ENCODE data around the gene LSP1.

The LSP1 gene

GRCh38 chr11:1918436-1919315, 65.8 kb downstream of the LSP1 start:
- TF ChIP-seq CTCF (IDR thresholded peaks at IDR 0.05; ENCODE audit: borderline replicate concordance, control extremely low read depth, extremely low read depth, insufficient read depth, missing control alignments), result peak; percentile 16
- in situ Hi-C loops (cut with MboI; ENCODE audit: low sequenced_read_pairs, unreplicated experiment), result loop anchor here (5.0 kb wide), 1 partner anchor 36 kb away; no protein-coding TSS in a partner anchor
- peak; percentile 51 for DNase-seq (ENCODE audit: low spot score)

GRCh38 chr11:1919391-1920127, 66.7 kb downstream of the LSP1 start, which contains the start of gene TNNT3:
Gene TNNT3 (plus strand): TSS chr11:1919703. CDS start chr11:1922875, 3,172 bp downstream.
- in situ Hi-C loops (cut with MboI; ENCODE audit: low sequenced_read_pairs, unreplicated experiment), result loop anchor here (5.0 kb wide), 1 partner anchor 37 kb away; no protein-coding TSS in a partner anchor
- TF ChIP-seq CTCF (IDR thresholded peaks at IDR 0.05; ENCODE audit: borderline replicate concordance, control extremely low read depth, extremely low read depth, insufficient read depth, missing control alignments), result no peak
- DNase-seq (ENCODE audit: low spot score), result peak; percentile 53

- in situ Hi-C loops (cut with MboI; ENCODE audit: low sequenced_read_pairs, unreplicated experiment), result no loop called here
- DNase-seq (ENCODE audit: low spot score), result no peak
- TF ChIP-seq CTCF (IDR thresholded peaks at IDR 0.05; ENCODE audit: borderline replicate concordance, control extremely low read depth, extremely low read depth, insufficient read depth, missing control alignments), result no peak
Observed at GRCh38 chr11:1920128-1920908, 67.4 kb downstream of the LSP1 start.

GRCh38 chr11:1920909-1921573, 68.2 kb downstream of the LSP1 start:
- TF ChIP-seq CTCF (IDR thresholded peaks at IDR 0.05; ENCODE audit: borderline replicate concordance, control extremely low read depth, extremely low read depth, insufficient read depth, missing control alignments), result no peak
- DNase-seq (ENCODE audit: low spot score), result peak; percentile 46
- in situ Hi-C loops (cut with MboI; ENCODE audit: low sequenced_read_pairs, unreplicated experiment), result no loop called here

GRCh38 chr11:1921574-1922141, 68.8 kb downstream of the LSP1 start:
- TF ChIP-seq CTCF (IDR thresholded peaks at IDR 0.05; ENCODE audit: borderline replicate concordance, control extremely low read depth, extremely low read depth, insufficient read depth, missing control alignments), result no peak
- in situ Hi-C loops (cut with MboI; ENCODE audit: low sequenced_read_pairs, unreplicated experiment), result no loop called here
- peak; percentile 38 for DNase-seq (ENCODE audit: low spot score)

All from GM13976 (cell line).